ENCODE data around the gene PBX3. TPM values are rescaled to one million over a fixed set of nuclear protein-coding genes. Genes with fewer than 3 reads are reported as not detected.

The PBX3 gene
- polyA plus RNA-seq, 1 experiment: 37.6 TPM

DNA sequence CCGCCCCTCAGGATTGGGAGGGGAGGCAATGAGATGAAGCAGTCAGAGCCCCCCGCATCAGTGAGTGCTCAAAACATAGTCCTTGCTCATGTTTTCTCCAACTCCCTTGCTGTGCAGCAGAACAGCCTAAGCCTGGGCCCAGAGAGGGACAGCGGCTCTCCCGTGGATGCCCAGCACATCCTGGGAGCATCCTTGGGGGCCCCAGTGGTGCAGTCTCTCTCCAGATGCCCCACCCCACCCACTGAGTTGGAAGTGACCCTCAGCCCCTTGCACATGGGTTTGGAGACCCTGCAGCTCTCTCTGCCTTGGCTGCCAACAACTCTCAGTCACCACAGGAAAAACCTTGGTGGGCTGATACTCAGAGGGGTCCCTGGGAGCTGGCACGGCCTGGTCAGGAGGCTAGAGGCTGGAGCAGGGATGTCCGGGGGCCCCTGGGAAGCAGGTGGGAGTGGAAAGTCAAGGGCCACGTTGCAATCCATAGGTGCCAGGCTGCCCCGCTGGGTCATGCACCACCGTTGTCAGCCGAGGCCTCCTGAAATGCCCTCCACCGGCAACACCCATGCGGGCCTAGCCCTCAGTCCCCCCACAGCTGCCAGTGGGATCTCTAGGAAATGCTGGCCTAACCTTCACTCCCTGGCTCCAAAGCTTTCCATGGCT is 242.5 kb downstream of the PBX3 start:
- DNase-seq (ENCODE audit: low read depth, low spot score): no peak
- ChIA-PET POLR2A (interaction anchor here (0.6 kb wide), 1 partner anchor 300 kb away, joined by 3 read pairs; no protein-coding TSS in a partner anchor), CTCF (no interaction called here)
- Histone ChIP-seq H3K9me3 (ENCODE audit: control insufficient read depth, insufficient read depth, low read length) (no peaks in the 10 kb centered on the region), H3K4me3 (ENCODE audit: low read depth, low read length) (no peak overlapping the region), H3K27ac (ENCODE audit: low read depth, low read length) (no peak overlapping the region), H3K27me3 (ENCODE audit: control insufficient read depth, insufficient read depth, low read length) (peaks cover 8% of the 10 kb centered on the region)
- TF ChIP-seq, protein P1, sequence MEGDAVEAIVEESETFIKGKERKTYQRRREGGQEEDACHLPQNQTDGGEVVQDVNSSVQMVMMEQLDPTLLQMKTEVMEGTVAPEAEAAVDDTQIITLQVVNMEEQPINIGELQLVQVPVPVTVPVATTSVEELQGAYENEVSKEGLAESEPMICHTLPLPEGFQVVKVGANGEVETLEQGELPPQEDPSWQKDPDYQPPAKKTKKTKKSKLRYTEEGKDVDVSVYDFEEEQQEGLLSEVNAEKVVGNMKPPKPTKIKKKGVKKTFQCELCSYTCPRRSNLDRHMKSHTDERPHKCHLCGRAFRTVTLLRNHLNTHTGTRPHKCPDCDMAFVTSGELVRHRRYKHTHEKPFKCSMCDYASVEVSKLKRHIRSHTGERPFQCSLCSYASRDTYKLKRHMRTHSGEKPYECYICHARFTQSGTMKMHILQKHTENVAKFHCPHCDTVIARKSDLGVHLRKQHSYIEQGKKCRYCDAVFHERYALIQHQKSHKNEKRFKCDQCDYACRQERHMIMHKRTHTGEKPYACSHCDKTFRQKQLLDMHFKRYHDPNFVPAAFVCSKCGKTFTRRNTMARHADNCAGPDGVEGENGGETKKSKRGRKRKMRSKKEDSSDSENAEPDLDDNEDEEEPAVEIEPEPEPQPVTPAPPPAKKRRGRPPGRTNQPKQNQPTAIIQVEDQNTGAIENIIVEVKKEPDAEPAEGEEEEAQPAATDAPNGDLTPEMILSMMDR (IDR thresholded peaks at IDR 0.05; ENCODE audit: low read depth, low read length): no peak

DNA sequence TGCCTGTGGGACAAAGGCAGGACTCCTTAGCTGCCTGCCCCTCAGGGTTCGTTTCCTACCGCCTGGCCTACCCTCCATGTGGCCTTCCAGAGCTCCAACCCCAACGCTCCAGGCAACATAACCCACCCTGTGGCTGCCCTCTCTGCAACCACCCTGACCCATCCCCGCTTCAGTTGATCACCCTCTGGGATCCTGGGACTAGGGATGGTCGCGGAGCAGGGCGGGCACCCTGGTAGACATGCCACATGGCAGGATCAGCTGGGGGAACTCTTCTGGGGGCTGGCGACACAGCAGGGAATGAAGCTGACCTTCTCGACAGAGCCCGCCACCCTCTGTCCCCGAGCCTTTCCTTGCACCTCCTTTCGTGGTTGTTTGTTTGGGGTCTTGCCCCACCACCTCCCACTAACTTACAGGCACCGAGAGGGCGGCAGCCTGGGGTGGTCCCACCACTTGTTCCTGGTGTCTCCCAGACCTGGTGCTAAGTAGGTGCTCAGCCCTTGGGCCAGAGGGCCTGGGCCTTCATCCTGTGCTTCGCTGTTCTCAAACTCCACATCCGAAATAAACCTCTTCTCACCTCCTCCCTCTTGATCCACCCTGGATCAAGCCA is 243.1 kb downstream of the PBX3 start:
- no peak overlapping the region for H3K4me3 ChIP-seq (ENCODE audit: low read depth, low read length)
- ChIA-PET POLR2A (interaction anchor here (0.6 kb wide), 1 partner anchor 301 kb away, joined by 3 read pairs; no protein-coding TSS in a partner anchor), CTCF (no interaction called here)
- H3K9me3 ChIP-seq (ENCODE audit: control insufficient read depth, insufficient read depth, low read length): no peaks in the 10 kb centered on the region
- TF ChIP-seq, protein P1 (IDR thresholded peaks at IDR 0.05; ENCODE audit: low read depth, low read length): no peak
- DNase-seq (ENCODE audit: low read depth, low spot score): no peak
- no peak overlapping the region for H3K27ac ChIP-seq (ENCODE audit: low read depth, low read length)
- H3K27me3 ChIP-seq (ENCODE audit: control insufficient read depth, insufficient read depth, low read length): peaks cover 8% of the 10 kb centered on the region

DNA sequence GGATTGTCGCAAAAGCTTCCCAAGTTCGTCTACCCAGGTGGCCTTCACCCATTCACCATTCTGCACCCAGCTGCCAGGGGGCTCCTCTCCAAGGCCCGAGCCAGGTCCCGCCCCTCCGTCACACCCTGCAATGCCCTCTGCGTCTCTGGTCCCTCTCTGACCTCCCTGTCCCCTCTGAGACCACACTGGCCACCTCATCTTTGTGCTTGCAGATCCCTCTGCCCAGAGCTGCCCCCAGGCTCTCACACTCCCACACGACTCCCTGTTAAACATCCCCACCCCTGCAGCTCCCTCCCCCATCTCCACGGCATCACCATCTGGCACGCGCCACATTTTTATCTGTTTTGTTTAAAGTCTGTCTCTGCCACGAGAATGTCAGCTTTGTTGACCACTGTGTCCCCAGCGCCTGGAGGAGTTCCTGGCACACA is 243.6 kb downstream of the PBX3 start:
- CTCF ChIA-PET: no interaction called here
- Histone ChIP-seq H3K27ac (ENCODE audit: low read depth, low read length) (no peak overlapping the region), H3K27me3 (ENCODE audit: control insufficient read depth, insufficient read depth, low read length) (peaks cover 11% of the 10 kb centered on the region)

DNA sequence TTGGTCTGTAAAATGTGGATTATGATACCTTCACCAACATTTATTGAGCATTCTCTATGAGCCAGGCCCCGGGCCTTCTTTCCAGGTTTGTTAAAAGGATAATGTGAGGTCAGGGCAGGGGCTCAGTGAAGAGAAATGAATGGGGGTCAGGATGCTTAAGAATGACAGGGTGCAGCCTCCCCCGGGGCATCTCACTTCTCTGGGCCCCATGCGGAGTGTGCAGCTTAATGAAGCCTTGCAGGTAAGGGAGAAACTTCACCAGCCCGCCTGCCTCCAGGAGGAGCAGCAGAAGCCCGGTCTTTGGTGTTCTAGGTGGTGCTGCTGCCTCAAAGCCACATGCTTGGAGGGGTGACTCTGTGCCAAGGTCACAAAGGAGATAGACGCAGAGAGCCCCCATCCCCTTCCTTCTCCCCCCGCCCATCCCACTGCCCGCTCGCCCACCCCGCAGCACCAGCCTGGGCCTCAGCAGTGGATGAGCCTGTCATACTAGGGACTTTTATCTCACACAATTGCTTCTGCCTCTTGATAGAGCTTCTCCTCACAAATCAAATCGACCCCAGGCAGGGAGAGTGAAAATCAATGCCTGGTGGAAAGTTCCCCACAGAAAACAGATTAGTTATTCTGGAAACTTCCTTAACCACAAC is 244.8 kb downstream of the PBX3 start:
- DNase-seq (ENCODE audit: low read depth, low spot score): no peak
- no peak overlapping the region for H3K27ac ChIP-seq (ENCODE audit: low read depth, low read length)
- ChIA-PET POLR2A (no interaction called here), CTCF (no interaction called here)
- H3K9me3 ChIP-seq (ENCODE audit: control insufficient read depth, insufficient read depth, low read length): no peaks in the 10 kb centered on the region
- no peak overlapping the region for H3K4me3 ChIP-seq (ENCODE audit: low read depth, low read length)
- H3K27me3 ChIP-seq (ENCODE audit: control insufficient read depth, insufficient read depth, low read length): peaks cover 12% of the 10 kb centered on the region
- TF ChIP-seq, protein P1 (IDR thresholded peaks at IDR 0.05; ENCODE audit: low read depth, low read length): no peak

More for the DNA sequence above, 243.6 kb downstream of the PBX3 start:
- no peak overlapping the region for H3K4me3 ChIP-seq (ENCODE audit: low read depth, low read length)
- TF ChIP-seq, protein P1 (IDR thresholded peaks at IDR 0.05; ENCODE audit: low read depth, low read length): no peak
- no peaks in the 10 kb centered on the region for H3K9me3 ChIP-seq (ENCODE audit: control insufficient read depth, insufficient read depth, low read length)
- DNase-seq (ENCODE audit: low read depth, low spot score): no peak
- POLR2A ChIA-PET: no interaction called here

DNA sequence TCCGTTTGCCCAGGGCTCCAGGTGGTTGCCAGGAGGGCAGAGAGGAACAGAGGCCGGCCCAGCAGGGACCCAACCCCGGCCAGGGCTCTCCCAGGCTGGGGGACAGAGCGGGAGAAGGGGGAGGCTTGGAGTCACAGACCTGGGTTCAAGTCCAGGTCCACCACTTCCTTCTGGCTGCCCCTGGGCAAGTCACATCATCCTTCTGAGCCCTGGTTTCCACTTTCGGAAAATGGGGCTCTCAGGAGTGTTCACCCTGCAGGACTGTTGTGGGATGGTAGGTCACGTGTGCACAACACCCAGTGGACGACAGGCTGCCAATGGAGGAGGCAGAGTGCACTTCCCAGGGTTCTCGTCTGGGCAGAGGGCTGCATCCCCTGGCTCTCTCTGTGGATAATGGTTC is 245.4 kb downstream of the PBX3 start:
- Histone ChIP-seq H3K27me3 (ENCODE audit: control insufficient read depth, insufficient read depth, low read length) (peaks cover 8% of the 10 kb centered on the region), H3K4me3 (ENCODE audit: low read depth, low read length) (no peak overlapping the region), H3K9me3 (ENCODE audit: control insufficient read depth, insufficient read depth, low read length) (no peaks in the 10 kb centered on the region), H3K27ac (ENCODE audit: low read depth, low read length) (no peak overlapping the region)
- CTCF ChIA-PET: no interaction called here
- POLR2A ChIA-PET: no interaction called here
- TF ChIP-seq, protein P1 (IDR thresholded peaks at IDR 0.05; ENCODE audit: low read depth, low read length): no peak
- no peak for DNase-seq (ENCODE audit: low read depth, low spot score)

All from AG04450 (cell line).